GM19238 (cell line): ENCODE results near the gene WFDC2.

ENCODE experiments used
- DNase-seq: peaks from one replicate; pipeline ENCODE4 v3.0.0; 2011; ENCODE audit warnings: low spot score; ENCODE audit not compliant: insufficient read length

WFDC2 gene, protein sequence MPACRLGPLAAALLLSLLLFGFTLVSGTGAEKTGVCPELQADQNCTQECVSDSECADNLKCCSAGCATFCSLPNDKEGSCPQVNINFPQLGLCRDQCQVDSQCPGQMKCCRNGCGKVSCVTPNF

DNA sequence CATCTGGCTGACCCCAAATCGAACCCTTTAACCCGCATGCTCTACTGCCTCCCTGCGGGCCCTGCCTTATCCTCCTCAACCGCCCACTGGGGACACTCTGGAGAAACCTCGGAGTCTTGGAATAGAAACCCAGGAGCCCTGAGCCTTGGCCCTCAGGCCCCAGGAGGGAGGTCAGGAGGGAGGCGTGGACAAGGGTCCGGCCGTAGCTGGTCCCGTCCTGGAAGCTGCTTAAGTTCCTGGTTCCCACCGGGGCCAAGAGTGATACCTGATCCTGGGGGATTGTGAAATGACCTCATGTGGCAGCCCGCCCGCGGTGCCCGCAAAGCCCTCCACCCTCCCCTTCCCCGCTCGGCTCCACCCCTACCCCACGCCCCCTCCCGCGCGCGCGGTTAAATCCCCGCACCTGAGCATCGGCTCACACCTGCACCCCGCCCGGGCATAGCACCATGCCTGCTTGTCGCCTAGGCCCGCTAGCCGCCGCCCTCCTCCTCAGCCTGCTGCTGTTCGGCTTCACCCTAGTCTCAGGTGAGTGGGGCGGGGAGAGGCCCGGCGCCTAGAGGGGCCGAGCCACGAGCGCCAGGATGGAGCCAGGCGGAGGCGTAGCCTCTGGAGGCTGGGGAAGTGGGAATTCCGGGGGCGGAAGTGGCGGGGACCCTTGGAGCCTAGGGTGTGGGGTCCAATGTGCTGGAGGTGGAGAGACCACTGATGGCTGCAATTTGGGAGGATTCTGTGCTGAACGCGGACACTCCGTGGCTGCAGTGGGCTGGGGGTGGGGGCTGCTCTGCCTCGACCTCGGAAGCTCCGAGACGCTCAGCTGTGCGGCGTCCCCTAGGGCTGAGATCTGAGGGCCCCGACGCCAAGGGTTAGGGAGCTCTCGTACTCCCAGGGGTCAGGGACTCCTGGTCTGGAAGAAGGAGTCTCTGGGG, at the start of gene WFDC2:
Gene WFDC2, plus strand, starts transcription at position 418 of the 926 bp plus-strand sequence. Its CDS starts 29 bp downstream, at position 447.
- DNase-seq, result no peak

DNA sequence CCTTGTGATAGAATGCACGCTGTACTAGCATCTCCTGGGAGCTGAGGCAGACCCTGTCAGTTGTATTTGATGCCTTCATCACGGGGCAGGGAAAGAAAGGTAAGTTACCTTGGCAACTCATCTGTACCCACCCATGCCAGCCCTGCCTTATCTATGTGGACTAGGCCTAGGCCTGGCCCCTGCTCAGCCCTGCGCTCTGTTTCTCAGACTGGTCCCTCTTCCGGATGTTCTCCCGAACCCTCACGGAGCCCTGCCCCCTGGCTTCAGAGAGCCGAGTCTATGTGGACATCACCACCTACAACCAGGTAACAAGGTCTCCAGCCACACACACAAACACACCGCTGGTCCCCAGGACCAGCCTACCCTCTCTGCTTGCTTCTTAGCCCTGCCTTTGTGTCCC, 49.4 kb upstream of the WFDC2 start:
- no peak for DNase-seq

DNA sequence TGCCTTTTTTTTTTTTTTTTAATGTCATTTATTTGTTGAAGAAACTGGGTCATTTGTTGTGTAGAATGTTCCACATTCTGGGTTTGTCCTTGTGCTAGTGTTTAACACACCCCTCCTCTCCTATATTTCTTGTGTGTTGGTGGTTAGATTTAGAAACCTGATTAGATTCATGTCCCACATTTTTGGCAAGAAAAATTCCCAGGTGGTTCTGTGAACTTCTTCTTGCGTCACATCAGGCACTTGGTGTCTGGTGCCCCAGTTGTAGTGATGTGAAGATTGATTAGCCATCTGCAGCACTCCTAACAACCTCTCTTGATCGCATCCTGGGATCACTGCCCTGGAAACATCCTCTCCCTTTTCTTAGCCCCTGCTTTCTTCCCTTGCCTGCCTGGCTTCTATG, 45.9 kb upstream of the WFDC2 start:
- no peak for DNase-seq

DNA sequence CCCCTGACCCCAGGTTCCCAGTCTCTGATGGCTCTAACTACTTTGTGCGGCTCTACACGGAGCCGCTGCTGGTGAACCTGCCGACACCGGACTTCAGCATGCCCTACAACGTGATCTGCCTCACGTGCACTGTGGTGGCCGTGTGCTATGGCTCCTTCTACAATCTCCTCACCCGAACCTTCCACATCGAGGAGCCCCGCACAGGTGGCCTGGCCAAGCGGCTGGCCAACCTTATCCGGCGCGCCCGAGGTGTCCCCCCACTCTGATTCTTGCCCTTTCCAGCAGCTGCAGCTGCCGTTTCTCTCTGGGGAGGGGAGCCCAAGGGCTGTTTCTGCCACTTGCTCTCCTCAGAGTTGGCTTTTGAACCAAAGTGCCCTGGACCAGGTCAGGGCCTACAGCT, 44.0 kb upstream of the WFDC2 start:
- no peak for DNase-seq

DNA sequence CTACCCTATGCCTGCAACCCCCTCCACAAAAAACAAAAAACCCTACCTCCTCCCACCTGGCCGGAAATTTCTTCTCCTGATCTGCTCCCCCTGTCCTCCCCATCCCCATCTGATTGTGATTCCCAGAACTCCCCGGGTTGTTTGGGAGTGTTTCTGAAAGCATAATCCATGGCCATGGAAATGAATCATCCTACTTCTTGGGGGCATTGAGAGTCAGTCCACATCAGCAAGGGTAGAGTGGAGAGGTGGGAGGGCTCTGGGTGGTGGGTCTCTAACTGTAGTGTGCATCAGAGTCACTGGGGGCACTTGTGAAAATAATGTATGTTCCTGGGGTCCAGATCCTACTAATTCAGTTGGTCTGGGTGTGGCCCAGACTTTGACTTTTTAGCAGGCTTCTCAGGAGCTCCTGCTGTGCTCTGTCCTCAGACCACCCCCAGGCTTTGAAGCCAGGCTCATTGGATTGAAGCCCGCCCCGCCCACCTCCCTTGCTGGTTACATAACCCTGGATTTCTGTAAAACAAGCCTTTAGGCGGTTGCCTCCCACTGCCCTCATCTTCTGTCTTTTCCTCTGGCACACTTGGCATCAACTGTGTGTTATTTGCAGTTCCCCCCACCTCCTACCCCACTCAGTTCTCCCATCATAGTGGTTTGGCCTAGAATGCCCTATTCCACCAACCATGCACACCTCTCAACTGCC, 43.1 kb upstream of the WFDC2 start:
- DNase-seq, result no peak

DNA sequence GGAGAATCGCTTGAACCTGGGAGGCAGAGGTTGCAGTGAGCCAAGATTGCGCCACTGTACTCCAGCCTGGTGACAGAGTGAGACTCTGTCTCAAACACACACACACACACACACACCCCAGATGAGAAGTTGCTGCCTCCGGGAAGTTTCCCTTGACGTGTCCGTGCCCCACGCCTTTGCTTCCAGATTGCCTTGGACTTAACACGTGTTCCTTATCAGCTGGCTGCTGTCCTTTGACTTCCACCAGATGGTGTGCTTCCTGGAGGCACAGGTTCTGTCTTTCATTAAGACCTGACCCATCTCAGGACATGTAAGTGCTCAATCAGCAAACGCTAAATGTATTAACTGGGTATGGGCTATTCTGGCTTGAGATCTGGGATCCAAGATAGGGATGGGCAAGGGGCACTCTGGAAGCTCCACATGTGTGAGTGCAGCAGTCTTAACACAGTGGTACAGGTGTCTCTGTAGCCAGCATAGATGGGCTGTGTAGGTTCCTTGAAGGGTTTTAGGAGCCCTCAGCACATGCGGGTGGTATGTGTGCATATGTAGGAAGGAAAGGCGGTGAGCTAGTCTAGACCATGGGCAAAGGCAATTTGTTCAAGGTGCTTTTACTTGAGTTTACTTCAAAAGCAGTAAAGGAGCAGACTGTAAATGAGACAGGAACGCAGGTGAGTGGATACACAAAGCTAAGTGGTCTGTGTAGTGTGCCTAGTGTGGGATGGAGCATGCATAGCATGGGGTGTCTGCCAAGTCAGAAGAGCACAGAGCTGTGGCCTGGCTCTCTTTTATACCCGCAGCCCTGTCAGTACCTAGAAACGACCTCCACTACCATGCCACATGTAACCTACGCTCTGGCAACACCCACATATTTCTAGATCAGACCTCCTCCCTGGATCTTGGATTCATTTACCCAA, 42.1 kb upstream of the WFDC2 start:
- no peak for DNase-seq

DNA sequence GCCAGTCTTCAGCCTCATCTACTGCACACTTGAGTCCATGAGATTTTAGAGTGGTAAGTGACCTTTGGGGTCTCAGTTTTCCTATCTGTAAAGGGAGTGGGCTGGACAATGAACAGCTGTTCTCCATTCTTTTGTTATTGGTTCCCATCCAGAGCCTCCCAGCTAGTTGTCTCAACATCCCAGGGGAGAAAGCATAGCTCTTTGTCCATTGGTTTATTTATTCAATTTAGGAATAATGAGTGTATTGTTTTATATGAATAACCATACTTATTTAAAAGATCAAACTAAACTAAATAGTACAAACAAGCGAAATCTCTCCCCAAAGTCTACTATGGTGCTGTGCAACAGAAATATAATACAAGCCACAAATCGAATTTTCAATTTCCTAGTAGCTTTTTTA, 39.9 kb upstream of the WFDC2 start:
- no peak for DNase-seq

DNA sequence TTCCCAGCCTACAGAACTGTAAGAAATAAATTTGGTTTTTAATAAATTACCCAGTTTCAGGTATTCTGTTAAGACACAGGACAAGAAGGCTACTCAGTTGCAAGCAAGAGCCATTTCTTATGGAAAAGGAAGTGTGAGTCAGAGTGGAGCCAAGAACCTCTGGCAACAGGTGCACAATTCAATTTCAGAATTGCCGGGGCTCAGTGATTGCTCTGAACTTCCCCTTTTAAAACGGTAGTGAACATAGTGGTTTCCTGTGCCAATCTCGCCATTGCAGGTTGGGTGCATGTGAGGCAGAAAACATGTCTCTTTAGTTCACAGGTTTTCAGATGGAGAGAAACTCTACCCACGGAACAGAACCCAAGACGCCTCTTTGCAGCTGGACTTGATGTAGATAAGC, 37.3 kb upstream of the WFDC2 start:
- peak; percentile 56 for DNase-seq

DNA sequence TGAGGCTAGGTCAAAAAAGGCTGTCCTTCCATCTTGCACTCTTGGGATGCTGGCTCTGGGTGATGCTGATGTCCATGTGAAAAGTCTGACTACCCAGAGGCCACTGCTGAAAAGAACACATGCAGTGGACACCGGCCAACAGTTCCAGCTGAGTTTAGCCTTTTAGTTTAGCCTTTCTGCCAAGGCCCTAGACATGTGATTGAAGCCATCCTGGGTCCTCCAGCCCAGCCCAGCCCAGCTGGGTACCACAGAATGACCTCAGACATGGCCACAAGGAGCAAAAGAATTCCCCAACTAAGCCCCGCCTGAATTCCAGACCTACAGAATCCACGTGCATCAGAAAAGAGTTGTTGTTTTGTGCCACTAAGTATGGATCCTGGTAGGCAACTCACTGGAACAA, 36.2 kb upstream of the WFDC2 start:
- no peak for DNase-seq

DNA sequence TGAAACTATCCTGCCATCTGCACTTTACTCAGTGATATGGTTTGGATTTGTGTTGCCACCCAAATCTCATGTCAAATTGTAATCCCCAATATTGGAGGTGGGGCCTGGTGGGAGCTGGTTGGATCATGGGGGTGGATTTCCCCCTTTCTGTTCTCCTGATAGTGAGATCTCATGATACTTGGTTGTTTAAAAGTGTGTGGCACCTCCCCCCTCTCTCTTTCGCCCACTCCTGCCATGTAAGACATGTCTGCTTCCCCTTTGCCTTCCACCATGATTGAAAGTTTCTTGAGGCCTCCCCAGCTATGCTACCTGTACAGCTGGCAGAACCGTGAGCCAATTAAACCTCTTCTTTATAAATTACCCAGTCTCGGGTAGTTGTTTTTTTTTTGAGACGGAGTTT, 35.6 kb upstream of the WFDC2 start:
- DNase-seq, result no peak

DNA sequence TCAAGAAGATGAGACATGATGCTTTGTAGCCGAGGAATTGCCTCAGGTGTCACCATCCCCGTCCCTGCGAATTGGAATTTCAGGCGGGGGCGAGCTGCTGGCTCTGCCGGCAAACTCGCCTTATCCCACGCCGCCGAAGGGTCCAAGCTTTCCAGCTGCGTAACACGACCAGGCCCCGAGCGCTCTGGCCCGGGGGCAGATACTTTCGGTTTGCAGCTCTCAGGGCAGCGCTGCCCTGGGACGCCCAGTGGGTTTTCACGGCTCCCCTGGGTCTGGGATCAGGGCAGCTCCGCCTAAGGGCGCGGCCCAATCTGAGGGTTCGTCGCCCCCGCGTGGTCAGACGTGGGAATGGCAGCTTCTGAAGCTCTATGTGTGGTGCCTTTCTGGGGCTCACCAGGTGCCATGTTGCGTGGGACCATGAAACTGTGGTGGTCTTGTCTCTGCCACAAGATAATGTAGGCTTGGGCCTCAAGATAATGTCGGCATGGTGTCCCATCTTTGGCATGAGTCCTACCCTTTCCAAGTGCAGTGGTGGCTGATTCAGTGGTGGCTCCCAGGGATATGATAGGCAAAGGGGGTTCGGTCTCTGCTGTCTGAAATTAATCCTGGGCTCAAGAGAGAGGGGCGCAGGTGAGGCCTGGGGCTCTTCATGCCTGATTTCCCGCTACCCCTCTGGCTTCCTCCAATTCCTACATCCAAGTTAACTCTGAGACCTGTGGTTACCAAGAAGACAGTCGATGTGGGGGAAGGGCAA, 32.6 kb upstream of the WFDC2 start:
- DNase-seq, result peak; percentile 71

DNA sequence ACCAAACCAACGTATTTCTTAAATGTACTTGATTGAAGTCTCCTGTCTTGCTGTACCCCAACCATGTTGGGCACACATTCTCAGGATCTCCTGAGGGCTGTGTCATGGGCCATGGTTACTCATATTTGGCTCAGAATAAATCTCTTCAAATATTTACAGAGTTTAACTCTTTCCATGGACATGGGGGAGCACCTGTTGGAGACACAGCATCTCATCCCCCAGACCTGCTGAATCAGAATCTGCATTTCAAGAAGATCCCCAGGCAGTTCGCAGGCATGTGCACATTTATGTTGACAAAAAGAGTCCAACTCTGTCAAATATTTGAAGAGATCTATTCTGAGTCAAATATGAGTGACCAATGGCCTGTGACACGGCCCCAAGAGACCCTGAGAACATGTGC, 29.1 kb upstream of the WFDC2 start:
- DNase-seq, result no peak

DNA sequence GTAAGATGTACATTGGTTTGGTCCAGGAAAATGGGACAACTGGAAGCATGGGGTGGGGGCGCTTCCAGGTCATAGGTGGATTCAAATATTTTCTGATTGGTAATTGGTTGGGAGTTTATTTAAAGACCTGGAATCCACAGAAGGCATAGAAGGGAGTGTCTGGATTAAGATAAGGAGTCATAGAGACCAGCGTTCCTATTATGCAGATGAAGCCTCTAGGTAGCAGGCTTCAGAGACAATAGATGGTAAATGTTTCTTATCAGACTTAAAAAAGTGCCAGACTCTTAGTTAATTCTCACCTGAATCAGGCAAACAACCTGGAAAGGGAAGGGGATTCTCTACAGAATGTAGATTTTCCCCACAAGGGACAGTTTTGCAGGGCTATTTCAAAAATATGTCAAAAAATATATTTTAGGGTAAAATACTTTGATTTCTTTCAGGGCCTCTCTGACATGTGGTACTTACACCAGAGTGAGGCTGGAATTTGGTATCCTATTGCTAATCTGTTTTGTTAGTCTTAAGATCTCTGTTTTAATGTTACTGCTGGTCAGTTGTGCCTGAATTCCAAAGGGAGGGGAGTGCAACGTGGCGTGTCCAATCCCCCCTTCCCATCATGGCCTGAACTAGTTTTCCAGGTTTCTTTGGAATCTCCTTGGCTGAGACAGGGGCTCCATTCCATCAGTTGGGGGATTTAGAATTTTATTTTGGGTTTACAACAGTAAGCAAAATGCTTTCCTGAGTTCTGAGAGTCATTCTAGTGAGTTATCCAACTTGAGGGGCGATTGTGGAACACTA, 28.5 kb upstream of the WFDC2 start:
- DNase-seq, result no peak

DNA sequence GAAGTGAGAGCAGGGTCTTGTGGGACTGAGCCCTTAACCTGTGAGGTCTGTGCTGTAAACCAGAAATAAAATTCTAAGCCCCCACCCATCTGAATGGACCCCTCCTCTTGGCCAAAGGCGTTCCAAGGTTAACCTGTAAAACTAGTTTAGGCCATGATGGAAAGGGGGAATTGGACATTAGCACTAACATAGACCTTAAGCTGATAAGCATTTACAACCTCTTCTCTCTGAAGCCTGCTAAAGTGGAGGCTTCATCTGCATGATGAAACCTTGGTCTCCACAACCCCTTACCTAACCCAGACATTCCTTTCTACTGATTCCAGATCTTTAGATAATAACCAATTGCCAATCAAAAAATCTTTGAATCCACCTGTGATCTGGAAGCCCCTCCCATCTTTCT, 27.8 kb upstream of the WFDC2 start:
- DNase-seq, result no peak

DNA sequence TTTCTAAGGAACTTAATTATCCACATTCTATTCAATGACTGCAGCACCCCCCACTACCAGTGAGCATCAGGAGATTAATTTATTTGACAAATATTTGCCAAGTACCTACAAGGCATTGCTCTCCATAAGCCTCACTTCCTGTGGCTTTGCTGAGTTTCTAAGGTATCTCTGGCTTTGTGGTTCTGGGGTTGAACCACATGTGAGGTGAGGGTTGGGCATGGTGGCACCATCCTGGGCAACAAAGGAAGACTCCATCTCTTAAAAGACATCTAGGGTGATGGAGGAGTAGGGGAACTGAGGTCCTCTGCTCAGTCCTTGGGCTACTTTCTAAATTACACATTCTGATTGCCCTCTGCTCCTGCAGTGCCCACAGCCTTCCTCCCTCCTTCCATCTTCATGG, 25.5 kb upstream of the WFDC2 start:
- no peak for DNase-seq

DNA sequence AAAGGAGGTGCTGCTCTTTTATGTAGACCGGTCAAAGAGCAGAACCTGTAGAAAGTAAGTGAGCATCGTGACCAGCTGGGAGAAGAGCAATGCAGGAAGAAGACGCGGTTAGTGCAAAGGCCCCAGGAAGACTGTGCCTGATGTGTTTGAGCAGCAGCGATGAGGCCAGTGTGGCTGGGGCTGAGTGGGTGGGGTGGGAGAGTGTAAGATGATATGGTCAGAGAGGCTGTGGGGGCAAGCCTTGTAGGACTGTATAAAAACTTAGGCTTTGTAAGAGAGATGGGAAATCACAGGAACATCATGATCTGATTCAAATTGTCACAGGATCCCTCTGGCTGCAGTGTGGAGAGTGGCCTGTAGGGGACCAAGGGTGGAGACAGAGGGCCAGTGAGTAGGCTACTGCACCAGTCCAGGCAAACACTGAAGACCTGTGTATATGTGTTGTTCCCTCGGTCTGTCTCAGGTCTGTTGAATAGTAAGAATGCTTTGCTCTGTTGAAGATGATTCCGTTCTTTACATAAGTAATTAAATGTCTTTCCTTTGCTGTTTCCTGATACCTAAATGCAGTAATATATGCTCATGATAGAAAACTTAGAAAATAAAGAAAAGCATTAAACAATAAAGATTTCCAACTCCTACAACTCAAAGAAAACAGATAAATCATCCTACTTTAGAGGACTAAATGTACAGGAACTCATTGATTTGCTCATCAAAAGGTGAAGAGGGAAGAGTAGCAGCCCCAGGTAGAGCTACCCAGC, 23.6 kb upstream of the WFDC2 start:
- DNase-seq, result peak; percentile 34

DNA sequence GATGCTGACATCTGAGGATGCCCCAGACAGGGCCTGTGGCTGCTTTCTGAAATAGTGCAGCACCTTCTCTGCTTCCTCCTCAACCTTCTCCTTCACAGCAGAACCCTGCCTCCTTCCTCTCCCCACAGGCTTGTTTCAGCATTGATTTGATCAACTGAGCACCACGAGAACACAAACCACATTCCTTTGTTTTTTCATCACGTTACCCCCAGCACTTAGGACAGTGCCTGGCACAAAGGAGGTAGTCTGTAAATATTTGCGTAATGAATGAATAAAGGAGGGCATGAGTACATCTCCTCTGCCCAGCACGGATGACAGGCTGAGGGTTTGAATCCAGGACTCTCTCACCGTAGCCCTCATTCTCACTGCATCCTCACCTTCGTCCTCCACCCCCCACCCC, 21.3 kb upstream of the WFDC2 start:
- no peak for DNase-seq

DNA sequence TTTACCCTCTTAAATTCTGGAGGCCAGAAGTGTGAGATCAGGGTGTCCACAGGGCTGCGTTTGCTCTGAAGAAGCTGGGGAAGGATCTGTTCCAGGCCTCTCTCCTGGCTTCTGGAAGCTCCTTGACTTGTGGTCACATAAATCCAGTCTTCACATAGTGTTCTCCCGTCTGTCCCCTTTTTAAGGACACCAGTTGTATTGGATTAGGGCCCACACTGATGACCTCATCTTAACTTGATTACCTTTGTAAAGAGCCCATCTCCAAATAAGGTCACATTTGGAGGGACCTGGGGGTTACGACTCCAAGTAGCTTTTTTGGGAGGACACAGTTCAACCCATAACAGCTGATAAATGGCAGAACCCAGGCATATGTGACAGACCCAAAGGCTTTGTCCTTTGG, 20.0 kb upstream of the WFDC2 start:
- no peak for DNase-seq
